Activated CD4-positive, alpha-beta T cell treated with anti-CD3 and anti-CD28 coated beads for 48 hours (primary cell): ENCODE measurements around the gene ZNF862.

ENCODE experiments used
- DNase-seq: peaks from one replicate; pipeline ENCODE4 v3.0.0-alpha.2; 2020

The ZNF862 gene

DNA sequence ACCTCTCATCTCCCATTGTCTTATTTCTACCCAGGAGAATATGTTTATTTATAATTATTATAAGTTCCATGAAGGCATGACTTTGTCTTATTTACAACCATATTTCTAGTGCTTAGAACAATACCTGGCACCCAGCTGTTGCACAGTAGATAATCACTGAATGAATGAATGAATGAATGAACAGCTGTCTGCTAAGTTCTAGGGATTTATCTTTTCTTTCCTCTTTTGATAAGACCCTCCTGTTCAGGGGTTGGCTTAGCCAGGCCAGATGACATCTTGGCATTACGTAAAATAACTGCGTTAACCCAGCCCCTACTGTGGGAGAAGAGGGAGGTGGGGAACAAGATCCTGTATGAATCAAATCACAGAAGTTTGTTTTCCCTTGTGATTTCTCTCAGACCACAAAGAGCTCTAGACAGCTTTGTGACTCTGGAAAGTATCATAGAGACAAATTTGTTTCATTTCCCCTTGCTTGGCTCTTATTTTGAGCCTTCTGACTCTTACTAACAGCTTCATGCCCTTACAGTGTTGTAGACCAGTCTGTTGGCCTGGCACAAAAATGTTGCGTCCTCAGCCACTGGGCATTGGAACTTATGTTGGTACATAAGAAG, 8.4 kb downstream of the ZNF862 start:
- no peak for DNase-seq

- DNase-seq: no peak
Measured at GRCh38 chr7:149849174-149849573, 11.0 kb downstream of the ZNF862 start.

DNA sequence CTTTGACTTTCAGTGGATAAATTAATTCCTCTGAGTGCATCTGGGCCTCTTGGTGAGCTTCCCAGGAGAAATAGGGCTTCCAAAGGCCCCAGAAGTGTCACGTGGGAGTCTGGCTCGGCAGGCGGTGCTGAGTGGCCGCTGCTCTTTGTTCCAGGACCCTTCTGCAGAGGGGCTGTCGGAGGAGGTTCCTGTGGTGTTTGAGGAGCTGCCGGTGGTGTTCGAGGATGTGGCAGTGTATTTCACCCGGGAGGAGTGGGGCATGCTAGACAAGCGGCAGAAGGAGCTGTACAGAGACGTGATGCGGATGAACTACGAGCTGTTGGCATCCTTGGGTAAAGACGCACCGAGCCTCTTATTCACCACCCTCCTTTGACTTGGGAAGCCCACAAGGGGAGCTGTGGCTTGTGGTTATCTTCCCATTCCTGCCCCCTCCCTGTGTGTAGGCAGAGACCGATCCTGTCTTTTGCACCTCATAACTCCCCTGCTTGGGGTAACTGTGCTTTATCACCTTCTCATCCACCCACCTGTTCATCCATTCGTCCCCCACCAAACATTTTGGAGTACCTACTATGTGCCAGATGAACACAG, 11.9 kb downstream of the ZNF862 start:
- DNase-seq: no peak

DNA sequence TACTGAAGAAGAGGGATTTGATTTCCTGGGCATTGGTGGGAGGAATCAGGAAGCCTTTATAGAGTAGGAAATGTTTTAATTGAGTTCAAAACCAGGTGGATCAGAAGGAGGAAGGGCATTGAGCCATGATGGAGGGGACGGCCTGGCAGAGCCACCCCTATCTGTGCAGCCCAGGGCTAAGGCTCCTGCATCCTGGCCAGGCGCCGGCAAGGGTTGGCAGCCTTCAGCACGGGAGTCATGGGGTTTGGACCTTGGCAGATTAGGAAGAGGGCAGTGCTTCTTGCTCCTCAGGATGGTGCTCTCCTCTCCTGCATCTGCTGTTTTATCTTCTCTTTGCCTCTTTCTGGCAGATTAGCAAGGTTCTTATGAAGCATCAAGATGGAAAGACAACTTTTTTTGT, 12.5 kb downstream of the ZNF862 start:
- DNase-seq: no peak

GRCh38 chr7:149851449-149851848, 13.3 kb downstream of the ZNF862 start:
- DNase-seq: no peak

DNA sequence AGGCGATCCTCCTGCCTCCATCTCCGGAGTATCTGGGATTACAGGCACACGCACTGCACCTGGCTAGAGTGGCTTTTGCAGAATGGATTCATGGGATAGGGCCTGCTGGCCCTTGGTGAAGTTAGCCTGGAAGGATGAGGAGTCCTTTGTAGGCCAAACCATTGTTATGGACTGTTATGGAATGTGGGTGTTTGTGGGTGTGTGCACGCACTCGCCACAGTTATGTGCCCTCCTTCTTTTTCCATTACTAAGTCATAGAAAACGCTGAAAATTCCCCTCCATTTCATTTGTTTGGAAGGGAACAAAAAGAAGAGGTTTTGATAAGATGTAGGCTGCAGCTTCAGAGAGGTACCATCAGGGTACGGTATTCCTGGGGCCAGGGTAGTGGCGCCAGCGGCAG, 15.0 kb downstream of the ZNF862 start:
- no peak for DNase-seq

DNA sequence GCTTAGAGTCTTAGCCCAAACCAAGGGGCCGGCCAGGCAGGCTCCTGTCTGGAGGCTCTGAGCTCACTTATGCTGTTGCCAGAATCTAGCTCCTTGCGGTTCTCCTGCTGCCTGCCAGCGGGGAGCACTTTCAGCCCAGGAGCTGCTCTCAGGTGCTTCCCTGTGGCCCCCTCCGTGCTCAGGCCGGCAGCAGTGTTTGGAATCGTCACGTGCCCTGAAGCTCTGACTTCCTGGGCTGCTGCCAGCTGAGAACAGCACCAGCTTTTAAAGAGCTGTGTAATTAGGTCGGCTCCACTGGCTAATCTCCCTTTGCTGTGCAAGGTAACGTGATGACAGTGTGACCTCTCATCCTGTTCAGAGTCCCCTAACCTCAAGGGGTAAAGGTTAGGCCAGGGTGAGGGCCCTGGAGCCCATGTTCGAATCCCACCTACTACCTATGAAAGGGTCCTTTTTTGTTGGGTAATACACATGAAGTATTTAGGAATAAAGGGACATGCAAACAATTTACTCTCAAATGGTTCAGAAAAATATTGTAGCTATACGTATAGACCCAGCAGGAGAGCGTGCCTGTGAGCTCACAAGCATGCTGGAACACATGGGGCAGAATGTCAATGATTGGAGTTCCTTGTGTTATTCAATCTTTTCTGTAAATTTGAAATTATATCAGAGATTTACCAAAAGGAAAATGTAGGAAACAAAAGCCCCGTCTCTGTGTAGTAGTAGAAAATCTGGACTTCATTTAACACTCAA, 16.6 kb downstream of the ZNF862 start:
- no peak for DNase-seq

GRCh38 chr7:149855361-149856305, 17.5 kb downstream of the ZNF862 start:
- no peak for DNase-seq

DNA sequence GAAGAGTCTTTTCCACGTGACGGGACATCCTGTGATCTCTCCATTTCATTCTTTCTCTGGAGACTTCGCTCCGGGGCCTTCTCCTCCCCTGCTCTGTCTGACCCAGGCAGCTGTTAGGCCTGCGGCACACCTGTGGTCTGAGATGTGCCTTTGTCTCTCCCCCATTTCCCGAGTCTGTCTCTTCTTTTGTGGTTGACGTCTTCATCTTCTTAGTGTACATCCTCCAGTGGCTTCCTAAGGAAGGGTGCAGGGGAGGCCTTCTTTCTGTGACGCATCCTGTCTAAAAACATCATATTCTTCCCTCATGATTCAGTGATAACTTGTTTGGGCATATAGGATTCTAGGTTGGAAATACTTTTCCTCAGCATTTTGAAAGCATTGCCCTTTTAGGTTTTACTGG, 18.4 kb downstream of the ZNF862 start:
- DNase-seq: peak; percentile 42

GRCh38 chr7:149859369-149859768, 21.2 kb downstream of the ZNF862 start:
- DNase-seq: no peak

DNA sequence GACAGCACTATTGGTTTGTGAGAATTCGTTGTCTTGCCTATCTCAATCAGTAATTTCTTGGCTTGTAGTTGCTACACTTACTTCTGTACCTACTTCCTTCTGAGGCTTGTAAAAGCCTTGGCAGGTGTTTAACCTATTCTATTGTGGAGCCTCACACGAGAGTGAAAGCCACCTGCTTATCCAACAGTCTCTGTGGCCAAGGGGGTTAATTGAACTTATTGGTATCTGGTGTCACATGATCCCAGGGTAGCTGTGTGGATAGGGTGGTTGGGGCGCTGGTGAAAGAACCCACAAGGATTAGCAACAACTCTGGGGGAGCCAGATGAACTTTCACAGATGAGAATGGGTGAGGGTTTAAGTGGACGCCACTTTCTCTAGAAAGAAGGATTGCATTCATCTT, 21.7 kb downstream of the ZNF862 start:
- DNase-seq: no peak

GRCh38 chr7:149860821-149861727, 22.9 kb downstream of the ZNF862 start:
- DNase-seq: peak; percentile 54

GRCh38 chr7:149861728-149862045, 23.5 kb downstream of the ZNF862 start:
- DNase-seq: no peak

GRCh38 chr7:149862156-149862555, 24.0 kb downstream of the ZNF862 start:
- no peak for DNase-seq

DNA sequence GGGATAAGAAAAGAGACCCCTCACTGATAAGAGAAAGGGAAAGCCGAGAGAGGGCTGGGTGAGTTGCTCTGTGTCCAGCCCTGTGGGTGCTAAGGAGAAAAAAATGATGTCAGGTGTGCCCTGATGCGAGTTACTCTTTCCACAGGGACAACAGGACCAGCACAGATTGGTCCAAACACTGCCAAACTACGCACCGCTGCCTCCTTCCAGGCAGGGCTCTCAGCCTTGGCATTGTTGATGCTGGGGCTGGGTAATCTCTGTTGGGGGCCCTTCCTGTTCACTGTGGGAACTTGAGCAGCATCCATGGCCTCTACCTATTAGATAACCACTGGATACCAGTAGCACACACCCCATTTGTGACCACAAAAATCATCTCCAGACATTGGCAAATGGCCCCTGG, 25.3 kb downstream of the ZNF862 start:
- DNase-seq: no peak

- DNase-seq: no peak
Measured at GRCh38 chr7:149864023-149864422, 25.8 kb downstream of the ZNF862 start.

GRCh38 chr7:149864751-149865150, 26.6 kb downstream of the ZNF862 start:
- no peak for DNase-seq

GRCh38 chr7:149865437-149865836, 27.3 kb downstream of the ZNF862 start:
- DNase-seq: peak; percentile 70

- no peak for DNase-seq
Measured at GRCh38 chr7:149866139-149866778, 28.1 kb downstream of the ZNF862 start.

- no peak for DNase-seq
Measured at GRCh38 chr7:149866779-149867447, 28.7 kb downstream of the ZNF862 start.
